CD4-positive, alpha-beta T cell (primary cell): ENCODE measurements around the gene TCF19. TPM values are rescaled to one million over a fixed set of nuclear protein-coding genes. Genes with fewer than 3 reads are reported as not detected.

Experiments used
- ATAC-seq: fragments of 200-7000 bp; cut with Tn5 transposase; one replicate; pipeline ENCODE4 v1.10.0; 2022; ENCODE audit warnings: mild to moderate bottlenecking; ENCODE audit not compliant: poor library complexity
- CTCF ChIA-PET: fragments of 350-600 bp; sonication (Branson Sonifier 250); formaldehyde crosslinking; loops from one replicate; lab custom pipeline; 2021; ENCODE audit warnings: antibody characterized with exemption, inconsistent platforms; lab: Charles Lee
- POLR2A ChIA-PET: fragments of 350-600 bp; sonication (Branson Sonifier 250); formaldehyde crosslinking; loops from one replicate; lab custom pipeline; 2021; ENCODE audit warnings: antibody characterized with exemption, inconsistent platforms; lab: Charles Lee
- DNase-seq, 14 experiments: peaks; one replicate each; pipeline ENCODE4 v3.0.0-alpha.2; 2013 to 2020; ENCODE audit warnings: mixed read lengths in 2 of 14
- H3K27ac ChIP-seq, 2 donors: one replicate each; pipeline versions ENCODE4 v1.5.1 to v1.7.0; 2013; ENCODE audit warnings: low read length in 2 of 2, low read depth in 1 of 2, mild to moderate bottlenecking in 1 of 2
- H3K27me3 ChIP-seq, 2 experiments: 1 replicate in 1 of 2; 2 replicates in 1 of 2; pipeline versions ENCODE4 v1.6.1 to v1.7.0; 2013; ENCODE audit warnings: low read length in 2 of 2, control low read depth in 1 of 2, mild to moderate bottlenecking in 1 of 2, moderate library complexity in 1 of 2; ENCODE audit not compliant: insufficient read depth in 2 of 2, control insufficient read depth in 1 of 2
- H3K36me3 ChIP-seq: one replicate; pipeline ENCODE4 v1.6.1; 2013; ENCODE audit warnings: low read length, control low read depth; ENCODE audit not compliant: insufficient read depth
- H3K4me1 ChIP-seq: one replicate; pipeline ENCODE4 v1.6.1; 2013; ENCODE audit warnings: low read length, control low read depth; ENCODE audit not compliant: insufficient read depth
- H3K4me3 ChIP-seq: one replicate; pipeline ENCODE4 v1.5.1; 2013; ENCODE audit warnings: mild to moderate bottlenecking, low read length, moderate library complexity
- H3K9me3 ChIP-seq, 2 experiments: 1 replicate in 1 of 2; 2 replicates in 1 of 2; pipeline versions ENCODE4 v1.6.1 to v1.7.0; 2013; ENCODE audit warnings: low read length in 2 of 2, mild to moderate bottlenecking in 2 of 2, control low read depth in 1 of 2, moderate library complexity in 1 of 2; ENCODE audit not compliant: control insufficient read depth in 1 of 2, insufficient read depth in 1 of 2
- H3K27ac Mint-ChIP-seq: one replicate; pipeline ENCODE4 v1.8.0; 2020; ENCODE audit warnings: mixed read lengths
- H3K27me3 Mint-ChIP-seq: one replicate; pipeline ENCODE4 v1.8.0; 2021; ENCODE audit warnings: mixed read lengths
- H3K36me3 Mint-ChIP-seq: one replicate; pipeline ENCODE4 v1.8.0; 2021; ENCODE audit warnings: low read depth, mixed read lengths
- H3K4me1 Mint-ChIP-seq: one replicate; pipeline ENCODE4 v1.8.0; 2021; ENCODE audit warnings: low read depth, mixed read lengths
- H3K4me3 Mint-ChIP-seq: one replicate; pipeline ENCODE4 v1.8.0; 2020; ENCODE audit warnings: mild to moderate bottlenecking, mixed read lengths
- H3K9me3 Mint-ChIP-seq: one replicate; pipeline ENCODE4 v1.8.0; 2020; ENCODE audit warnings: mixed read lengths
- intact Hi-C, 2 experiments: fragments of 100-400 bp; cut with DNase I in 1 of 2; cut with micrococcal nuclease in 1 of 2; formaldehyde crosslinking; loops; one replicate each; pipeline versions ENCODE4 v1.15.1 to v1.9.0; 2023 to 2025; cut with DNase I, micrococcal nuclease
- total RNA-seq, 174 experiments: library from RNA in 2 of 174; stranded (reverse) in 2 of 174; gene quantifications; one replicate each; pipeline ENCODE4 v1.2.3 and lab custom pipeline; 2021 to 2026
- TF ChIP-seq, protein P1 (sequence below): fragments of 200-600 bp; IDR thresholded peaks from one replicate; pipeline ENCODE4 v1.8.0; 2022; ENCODE audit warnings: antibody characterized with exemption, mild to moderate bottlenecking

TCF19 gene
- total RNA-seq, 2 experiments from 2014 or later = 3.3 to 4.1 TPM

DNA sequence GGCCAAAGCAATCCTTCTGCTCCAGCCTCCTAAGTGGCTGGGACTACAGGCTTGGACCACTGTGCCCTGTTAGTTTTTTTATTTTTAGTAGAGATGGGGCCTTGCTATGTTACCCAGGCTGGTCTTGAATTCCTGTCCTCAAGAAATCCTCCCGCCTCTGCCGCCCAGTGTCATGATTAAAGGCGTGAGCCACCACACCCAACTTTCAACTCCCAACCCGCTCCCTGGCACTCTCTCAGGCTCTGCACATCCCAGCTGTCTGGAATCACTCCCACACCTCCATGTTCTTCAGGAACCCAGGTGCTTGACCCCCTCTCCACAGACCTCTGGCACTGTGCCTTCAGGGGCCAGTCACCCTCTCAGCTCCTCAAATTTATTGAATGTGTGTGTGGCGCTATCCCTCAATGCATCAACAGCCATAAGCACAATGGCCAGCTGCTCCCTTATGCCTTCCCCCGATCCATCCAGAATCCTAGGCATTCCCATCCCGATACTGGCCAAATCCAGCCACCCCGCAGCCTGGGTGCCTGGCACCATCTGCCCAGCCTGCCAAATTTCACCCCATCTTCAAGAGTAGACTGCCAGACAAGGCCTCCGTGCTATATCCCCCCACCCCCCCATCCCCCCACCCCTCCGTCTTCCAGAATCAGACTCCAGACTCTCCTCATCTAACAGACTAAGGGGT, 12.7 kb downstream of the TCF19 start:
- no peaks in the 10 kb centered on the region for H3K9me3 Mint-ChIP-seq
- no peaks in the 10 kb centered on the region for H3K27me3 Mint-ChIP-seq
- POLR2A ChIA-PET = no interaction called here
- no peak overlapping the region for H3K27ac ChIP-seq
- no peaks in the 10 kb centered on the region for H3K4me1 ChIP-seq
- H3K4me1 Mint-ChIP-seq = no peaks in the 10 kb centered on the region
- TF ChIP-seq, protein P1, sequence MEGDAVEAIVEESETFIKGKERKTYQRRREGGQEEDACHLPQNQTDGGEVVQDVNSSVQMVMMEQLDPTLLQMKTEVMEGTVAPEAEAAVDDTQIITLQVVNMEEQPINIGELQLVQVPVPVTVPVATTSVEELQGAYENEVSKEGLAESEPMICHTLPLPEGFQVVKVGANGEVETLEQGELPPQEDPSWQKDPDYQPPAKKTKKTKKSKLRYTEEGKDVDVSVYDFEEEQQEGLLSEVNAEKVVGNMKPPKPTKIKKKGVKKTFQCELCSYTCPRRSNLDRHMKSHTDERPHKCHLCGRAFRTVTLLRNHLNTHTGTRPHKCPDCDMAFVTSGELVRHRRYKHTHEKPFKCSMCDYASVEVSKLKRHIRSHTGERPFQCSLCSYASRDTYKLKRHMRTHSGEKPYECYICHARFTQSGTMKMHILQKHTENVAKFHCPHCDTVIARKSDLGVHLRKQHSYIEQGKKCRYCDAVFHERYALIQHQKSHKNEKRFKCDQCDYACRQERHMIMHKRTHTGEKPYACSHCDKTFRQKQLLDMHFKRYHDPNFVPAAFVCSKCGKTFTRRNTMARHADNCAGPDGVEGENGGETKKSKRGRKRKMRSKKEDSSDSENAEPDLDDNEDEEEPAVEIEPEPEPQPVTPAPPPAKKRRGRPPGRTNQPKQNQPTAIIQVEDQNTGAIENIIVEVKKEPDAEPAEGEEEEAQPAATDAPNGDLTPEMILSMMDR = no peak
- DNase-seq (no peak), ATAC-seq (no peak)
- H3K4me3 ChIP-seq = no peak overlapping the region
- no peaks in the 10 kb centered on the region for H3K36me3 Mint-ChIP-seq
- CTCF ChIA-PET = no interaction called here
- no peaks in the 10 kb centered on the region for H3K27me3 ChIP-seq
- no peaks in the 10 kb centered on the region for H3K9me3 ChIP-seq
- H3K27ac Mint-ChIP-seq = no peak overlapping the region
- intact Hi-C loops = no loop called here
- H3K4me3 Mint-ChIP-seq = no peak overlapping the region
- H3K36me3 ChIP-seq = no peaks in the 10 kb centered on the region

DNA sequence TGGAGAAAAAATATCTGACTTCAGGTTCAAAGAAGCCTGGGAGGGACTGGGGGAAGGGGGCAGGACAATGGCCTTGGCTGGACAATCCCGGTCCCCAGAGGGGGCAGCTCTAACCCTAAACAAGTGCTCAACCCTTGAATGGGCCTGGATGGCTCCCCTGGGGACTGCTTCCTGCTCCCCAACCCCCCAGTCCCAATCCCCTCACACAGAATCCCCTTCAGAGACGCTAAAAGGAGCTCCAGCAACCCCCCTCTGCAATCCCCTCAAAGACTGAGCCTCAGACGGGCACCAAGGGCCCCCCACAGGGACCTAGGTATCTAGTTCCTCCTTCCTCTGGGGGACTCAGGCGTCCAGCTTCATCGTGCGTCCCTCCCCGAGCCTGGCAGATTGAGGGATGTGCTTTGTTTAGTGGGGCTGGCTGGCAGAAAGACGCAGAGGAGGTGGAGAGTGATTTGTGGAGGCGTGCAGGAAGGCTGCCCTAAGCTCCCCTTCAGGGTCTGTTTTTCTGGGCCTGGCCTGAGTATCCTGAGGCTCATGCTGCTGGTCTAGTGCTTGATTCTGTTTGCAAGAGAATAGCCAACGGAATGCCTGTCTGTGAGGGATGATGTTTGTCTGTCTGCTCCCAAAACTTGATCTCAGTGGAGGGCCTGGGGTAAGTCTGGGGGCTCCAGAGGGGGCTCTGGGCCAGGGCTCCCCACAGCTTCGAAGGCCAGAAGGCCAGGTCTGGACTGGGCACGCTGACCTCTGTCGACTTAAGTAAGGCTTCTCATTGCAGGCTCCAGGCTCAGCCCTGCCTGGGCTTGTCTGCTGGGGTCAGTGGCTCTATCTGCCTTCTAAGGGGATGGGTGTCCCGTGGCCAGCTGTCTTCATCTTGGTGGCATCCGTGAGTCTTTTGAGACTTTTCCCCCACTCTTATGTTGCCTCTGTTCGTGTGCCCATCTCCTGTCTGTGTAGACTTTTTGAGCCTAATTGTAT, 13.8 kb downstream of the TCF19 start:
- Mint-ChIP-seq H3K27me3 (no peaks in the 10 kb centered on the region), H3K27ac (no peak overlapping the region), H3K4me3 (no peak overlapping the region), H3K9me3 (no peaks in the 10 kb centered on the region), H3K4me1 (no peaks in the 10 kb centered on the region), H3K36me3 (no peaks in the 10 kb centered on the region)
- ChIA-PET POLR2A (no interaction called here), CTCF (no interaction called here)
- Histone ChIP-seq H3K36me3 (no peaks in the 10 kb centered on the region), H3K27ac (no peak overlapping the region), H3K27me3 (no peaks in the 10 kb centered on the region), H3K4me3 (no peak overlapping the region), H3K9me3 (no peaks in the 10 kb centered on the region), H3K4me1 (no peaks in the 10 kb centered on the region)
- intact Hi-C loops = no loop called here
- no peak for ATAC-seq
- no peak for DNase-seq
- TF ChIP-seq, protein P1 = no peak

DNA sequence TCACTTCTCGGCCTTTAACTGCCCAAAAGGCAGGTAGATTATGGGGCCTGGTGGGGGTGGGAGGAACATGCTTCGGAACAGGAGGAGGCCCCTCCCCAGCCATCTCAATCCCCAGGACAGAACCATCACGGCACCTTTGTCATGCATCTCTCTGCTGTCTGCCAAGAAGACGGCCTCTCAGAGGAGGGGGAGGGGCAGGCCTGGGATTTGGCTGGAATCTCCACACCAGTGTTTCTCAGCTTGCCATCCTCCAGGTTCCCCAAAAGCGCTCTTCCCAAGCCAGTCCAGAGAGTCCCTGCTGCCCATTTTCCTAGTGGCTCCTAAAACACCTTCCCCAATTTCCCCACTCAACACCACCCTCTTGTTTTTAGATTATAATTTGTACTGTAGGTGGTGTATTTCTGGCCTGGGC, 14.6 kb downstream of the TCF19 start:
- Mint-ChIP-seq H3K36me3 (no peaks in the 10 kb centered on the region), H3K27me3 (no peaks in the 10 kb centered on the region), H3K27ac (no peak overlapping the region), H3K4me3 (no peak overlapping the region), H3K9me3 (no peaks in the 10 kb centered on the region), H3K4me1 (no peaks in the 10 kb centered on the region)
- no peaks in the 10 kb centered on the region for H3K9me3 ChIP-seq
- ChIA-PET POLR2A (no interaction called here), CTCF (no interaction called here)
- no peaks in the 10 kb centered on the region for H3K27me3 ChIP-seq
- no peak overlapping the region for H3K4me3 ChIP-seq
- TF ChIP-seq, protein P1 = no peak
- intact Hi-C loops = no loop called here
- DNase-seq (no peak), ATAC-seq (no peak)
- H3K27ac ChIP-seq = no peak overlapping the region
- no peaks in the 10 kb centered on the region for H3K36me3 ChIP-seq
- H3K4me1 ChIP-seq = no peaks in the 10 kb centered on the region
